GM12878 (cell line): ENCODE measurements around the gene CSTPP1.

Source experiments
- ETV6 ChIP-seq, 2 experiments: fragments of 450-650 bp in 1 of 2; IDR thresholded peaks in 1 of 2; conservative IDR thresholded peaks in 1 of 2; 2 replicates each; pipeline ENCODE4 v1.6.1; 2014; ENCODE audit warnings: antibody characterized with exemption in 1 of 2, borderline replicate concordance in 1 of 2, low read depth in 1 of 2, mild to moderate bottlenecking in 1 of 2, moderate library complexity in 1 of 2
- POLR2A ChIP-seq: IDR thresholded peaks from 2 replicates; pipeline ENCODE4 v1.6.1; 2011; ENCODE audit warnings: low read depth, mild to moderate bottlenecking, low read length
- POLR2AphosphoS2 ChIP-seq: IDR thresholded peaks from 2 replicates; pipeline ENCODE4 v1.6.1; 2011; ENCODE audit warnings: low read depth, mild to moderate bottlenecking, low read length, improper control_type of control experiment, moderate library complexity
- POLR2AphosphoS5 ChIP-seq: IDR thresholded peaks from 2 replicates; pipeline ENCODE4 v1.6.1; 2011; ENCODE audit warnings: mild to moderate bottlenecking, low read length, inconsistent platforms
- RELA ChIP-seq: fragments of 450-650 bp; IDR thresholded peaks from 2 replicates; pipeline ENCODE4 v1.8.0; 2014; ENCODE audit warnings: borderline replicate concordance; ENCODE audit not compliant: partially characterized antibody
- TF ChIP-seq, protein P1 (sequence below), 3 experiments: IDR thresholded peaks in 2 of 3; conservative IDR thresholded peaks in 1 of 3; 2 replicates each; pipeline ENCODE4 v1.5.1; 2011; ENCODE audit warnings: low read depth in 3 of 3, low read length in 3 of 3, mild to moderate bottlenecking in 3 of 3, control low read depth in 2 of 3, moderate library complexity in 2 of 3, inconsistent platforms in 1 of 3, mixed read lengths in 1 of 3; ENCODE audit not compliant: control insufficient read depth in 2 of 3, insufficient read depth in 1 of 3; ENCODE audit errors: extremely low read depth in 1 of 3

DNA sequence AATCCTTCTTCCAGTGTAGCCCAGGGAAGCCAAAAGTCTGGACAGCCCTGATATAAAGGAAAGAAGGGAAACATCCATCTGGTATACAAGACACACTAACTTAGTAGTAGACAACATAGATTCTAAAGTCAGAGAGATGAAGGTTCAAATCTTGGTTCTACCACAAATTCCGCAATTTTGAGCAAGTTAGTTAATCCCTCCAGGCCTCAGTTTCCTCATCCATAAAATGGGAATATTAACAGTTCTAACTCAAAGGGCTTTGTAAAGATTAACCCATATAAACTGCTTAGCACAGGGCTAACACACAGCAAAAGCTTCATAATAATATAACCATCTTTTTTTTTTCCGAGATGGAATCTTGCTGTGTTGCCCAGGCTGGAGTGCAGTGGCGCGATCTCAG lies 29.0 kb upstream of the CSTPP1 start:
- TF ChIP-seq POLR2AphosphoS5 (no peak), POLR2A (no peak), ETV6 (conservative IDR thresholded peaks at IDR 0.05 in 1 of 2, IDR thresholded peaks at IDR 0.05 in 1 of 2; ENCODE audit: borderline replicate concordance in 1 of 2, low read depth in 1 of 2) (no peak), RELA (no peak), POLR2AphosphoS2 (no peak)
- TF ChIP-seq, protein P1, sequence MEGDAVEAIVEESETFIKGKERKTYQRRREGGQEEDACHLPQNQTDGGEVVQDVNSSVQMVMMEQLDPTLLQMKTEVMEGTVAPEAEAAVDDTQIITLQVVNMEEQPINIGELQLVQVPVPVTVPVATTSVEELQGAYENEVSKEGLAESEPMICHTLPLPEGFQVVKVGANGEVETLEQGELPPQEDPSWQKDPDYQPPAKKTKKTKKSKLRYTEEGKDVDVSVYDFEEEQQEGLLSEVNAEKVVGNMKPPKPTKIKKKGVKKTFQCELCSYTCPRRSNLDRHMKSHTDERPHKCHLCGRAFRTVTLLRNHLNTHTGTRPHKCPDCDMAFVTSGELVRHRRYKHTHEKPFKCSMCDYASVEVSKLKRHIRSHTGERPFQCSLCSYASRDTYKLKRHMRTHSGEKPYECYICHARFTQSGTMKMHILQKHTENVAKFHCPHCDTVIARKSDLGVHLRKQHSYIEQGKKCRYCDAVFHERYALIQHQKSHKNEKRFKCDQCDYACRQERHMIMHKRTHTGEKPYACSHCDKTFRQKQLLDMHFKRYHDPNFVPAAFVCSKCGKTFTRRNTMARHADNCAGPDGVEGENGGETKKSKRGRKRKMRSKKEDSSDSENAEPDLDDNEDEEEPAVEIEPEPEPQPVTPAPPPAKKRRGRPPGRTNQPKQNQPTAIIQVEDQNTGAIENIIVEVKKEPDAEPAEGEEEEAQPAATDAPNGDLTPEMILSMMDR (IDR thresholded peaks at IDR 0.05 in 2 of 3, conservative IDR thresholded peaks at IDR 0.05 in 1 of 3; ENCODE audit: control insufficient read depth in 2 of 3, extremely low read depth in 1 of 3, insufficient read depth in 1 of 3, low read depth in 3 of 3, low read length in 3 of 3): no peak
